RWPE2 (cell line): ENCODE results near the gene COL26A1.
"Not testable (repeated sequence)": the region's sequence is repeated elsewhere in the genome, so short reads cannot be mapped to it uniquely, and the experiment has no call there.

Source experiments
- ATAC-seq: fragments of 200-7000 bp; cut with Tn5 transposase; 3 replicates; pipeline ENCODE4 v1.9.1; 2021; ENCODE audit warnings: low read depth
- DNase-seq: peaks from one replicate; pipeline ENCODE4 v3.0.0-alpha.2; 2020; ENCODE audit warnings: low spot score
- H3K27ac ChIP-seq: fragments of 450-650 bp; 2 replicates; pipeline ENCODE4 v1.5.1; 2017; ENCODE audit warnings: mild to moderate bottlenecking; ENCODE audit not compliant: poor library complexity, severe bottlenecking
- H3K27me3 ChIP-seq: fragments of 250-450 bp; sonication (Bioruptor Pico); 2 replicates; pipeline ENCODE4 v1.5.1; 2021; ENCODE audit warnings: mild to moderate bottlenecking, moderate library complexity; ENCODE audit not compliant: insufficient read depth, poor library complexity, severe bottlenecking
- H3K36me3 ChIP-seq: fragments of 250-450 bp; sonication (Bioruptor Pico); 2 replicates; pipeline ENCODE4 v1.5.1; 2020; ENCODE audit warnings: low read depth, mild to moderate bottlenecking, moderate library complexity
- H3K4me1 ChIP-seq: fragments of 250-450 bp; sonication (Bioruptor Pico); 2 replicates; pipeline ENCODE4 v1.5.1; 2021; ENCODE audit warnings: mild to moderate bottlenecking, moderate library complexity; ENCODE audit not compliant: insufficient read depth, poor library complexity, severe bottlenecking
- H3K4me3 ChIP-seq: fragments of 250-450 bp; sonication (Bioruptor Pico); 2 replicates; pipeline ENCODE4 v1.5.1; 2021; ENCODE audit warnings: mild to moderate bottlenecking, moderate library complexity; ENCODE audit not compliant: severe bottlenecking
- H3K9me3 ChIP-seq: fragments of 250-450 bp; sonication (Bioruptor Pico); 2 replicates; pipeline ENCODE4 v1.5.1; 2021; ENCODE audit warnings: mild to moderate bottlenecking, moderate library complexity; ENCODE audit not compliant: severe bottlenecking
- TF ChIP-seq, protein P1 (sequence below): fragments of 450-650 bp; IDR thresholded peaks from one replicate; pipeline ENCODE4 v1.5.1; 2017; ENCODE audit warnings: mild to moderate bottlenecking, moderate library complexity; ENCODE audit not compliant: poor library complexity, severe bottlenecking

COL26A1 gene

DNA sequence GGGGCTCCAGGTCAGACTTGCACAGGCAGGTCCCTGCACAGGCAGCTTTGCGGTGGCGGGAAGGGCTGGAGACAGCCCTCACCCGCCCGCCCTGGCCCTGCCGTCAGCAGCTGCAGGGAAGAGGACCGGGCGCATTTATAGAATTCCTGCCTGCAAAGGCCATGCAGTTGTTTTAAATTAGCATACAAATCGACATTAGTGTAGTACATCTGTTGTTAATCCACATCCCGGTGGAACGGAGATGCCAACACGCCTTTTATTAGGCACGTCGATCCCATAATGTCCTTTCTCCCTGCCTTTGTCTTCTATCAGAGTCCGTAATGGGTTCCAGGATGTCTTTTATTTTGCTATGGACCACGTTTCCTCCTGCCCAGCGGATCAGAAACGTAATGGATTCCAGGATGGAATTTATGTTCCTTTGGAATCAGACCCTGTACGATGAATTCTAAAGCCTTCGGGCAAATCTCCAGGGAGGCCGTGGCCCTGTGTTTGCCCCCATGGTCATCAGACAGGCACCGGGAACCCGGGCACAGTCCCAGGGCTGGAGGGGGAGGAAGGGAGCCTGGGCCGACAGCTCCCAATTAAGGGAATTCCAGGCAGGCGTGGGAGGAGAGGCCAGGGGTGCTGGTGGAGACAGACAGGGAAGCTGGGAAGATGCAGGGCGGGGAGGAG lies 123.9 kb downstream of the COL26A1 start:
- no peak overlapping the region for H3K4me3 ChIP-seq
- DNase-seq (no peak), ATAC-seq (no peak)
- H3K27me3 ChIP-seq = no peaks in the 10 kb centered on the region
- H3K36me3 ChIP-seq = no peaks in the 10 kb centered on the region
- no peak overlapping the region for H3K27ac ChIP-seq
- no peaks in the 10 kb centered on the region for H3K4me1 ChIP-seq
- H3K9me3 ChIP-seq = no peaks in the 10 kb centered on the region
- TF ChIP-seq, protein P1, sequence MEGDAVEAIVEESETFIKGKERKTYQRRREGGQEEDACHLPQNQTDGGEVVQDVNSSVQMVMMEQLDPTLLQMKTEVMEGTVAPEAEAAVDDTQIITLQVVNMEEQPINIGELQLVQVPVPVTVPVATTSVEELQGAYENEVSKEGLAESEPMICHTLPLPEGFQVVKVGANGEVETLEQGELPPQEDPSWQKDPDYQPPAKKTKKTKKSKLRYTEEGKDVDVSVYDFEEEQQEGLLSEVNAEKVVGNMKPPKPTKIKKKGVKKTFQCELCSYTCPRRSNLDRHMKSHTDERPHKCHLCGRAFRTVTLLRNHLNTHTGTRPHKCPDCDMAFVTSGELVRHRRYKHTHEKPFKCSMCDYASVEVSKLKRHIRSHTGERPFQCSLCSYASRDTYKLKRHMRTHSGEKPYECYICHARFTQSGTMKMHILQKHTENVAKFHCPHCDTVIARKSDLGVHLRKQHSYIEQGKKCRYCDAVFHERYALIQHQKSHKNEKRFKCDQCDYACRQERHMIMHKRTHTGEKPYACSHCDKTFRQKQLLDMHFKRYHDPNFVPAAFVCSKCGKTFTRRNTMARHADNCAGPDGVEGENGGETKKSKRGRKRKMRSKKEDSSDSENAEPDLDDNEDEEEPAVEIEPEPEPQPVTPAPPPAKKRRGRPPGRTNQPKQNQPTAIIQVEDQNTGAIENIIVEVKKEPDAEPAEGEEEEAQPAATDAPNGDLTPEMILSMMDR = no peak

DNA sequence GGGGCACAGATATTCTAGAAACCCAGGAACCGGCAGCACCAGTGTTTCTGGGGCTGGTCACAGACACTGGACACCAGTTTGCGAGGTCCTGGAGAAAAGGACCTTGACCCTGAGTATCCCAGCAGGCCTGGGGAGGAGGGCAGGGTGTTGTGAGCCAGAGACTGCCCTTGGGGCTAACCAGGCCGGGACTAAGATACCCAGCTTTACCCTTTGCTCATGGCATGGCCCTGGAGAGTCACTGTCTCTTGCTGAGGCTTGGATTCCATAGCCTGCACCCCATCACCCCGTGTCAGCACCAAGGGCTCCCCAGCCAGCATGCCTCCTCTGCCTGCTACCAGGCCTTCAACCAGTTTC lies 124.4 kb downstream of the COL26A1 start:
- H3K9me3 ChIP-seq = no peaks in the 10 kb centered on the region
- no peak for ATAC-seq
- no peak for DNase-seq
- TF ChIP-seq, protein P1 = no peak
- no peak overlapping the region for H3K27ac ChIP-seq
- H3K27me3 ChIP-seq = no peaks in the 10 kb centered on the region
- no peak overlapping the region for H3K4me3 ChIP-seq
- H3K4me1 ChIP-seq = no peaks in the 10 kb centered on the region
- H3K36me3 ChIP-seq = no peaks in the 10 kb centered on the region

DNA sequence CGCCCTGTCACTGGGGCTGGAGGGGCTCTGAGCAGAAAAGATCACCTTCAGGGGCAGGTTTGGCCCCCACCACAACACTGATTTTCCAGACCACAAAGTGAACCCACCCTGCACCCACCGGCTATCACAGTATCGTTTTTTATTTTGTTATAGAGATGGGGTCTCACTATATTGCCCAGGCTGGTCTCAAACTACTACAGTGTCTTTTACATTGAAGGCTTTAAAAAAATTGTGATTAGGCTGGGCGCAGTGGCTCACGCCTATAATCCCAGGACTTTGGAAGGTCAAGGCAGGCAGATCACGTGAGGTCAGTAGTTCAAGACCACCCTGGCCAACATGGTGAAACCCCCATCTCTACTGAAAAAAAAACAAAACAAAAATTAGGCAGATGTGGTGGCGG lies 125.1 kb downstream of the COL26A1 start:
- Histone ChIP-seq H3K4me1 (no peaks in the 10 kb centered on the region), H3K36me3 (no peaks in the 10 kb centered on the region), H3K9me3 (no peaks in the 10 kb centered on the region), H3K27ac (no peak overlapping the region), H3K4me3 (no peak overlapping the region), H3K27me3 (no peaks in the 10 kb centered on the region)
- TF ChIP-seq, protein P1 = no peak
- ATAC-seq (no peak), DNase-seq (no peak)

DNA sequence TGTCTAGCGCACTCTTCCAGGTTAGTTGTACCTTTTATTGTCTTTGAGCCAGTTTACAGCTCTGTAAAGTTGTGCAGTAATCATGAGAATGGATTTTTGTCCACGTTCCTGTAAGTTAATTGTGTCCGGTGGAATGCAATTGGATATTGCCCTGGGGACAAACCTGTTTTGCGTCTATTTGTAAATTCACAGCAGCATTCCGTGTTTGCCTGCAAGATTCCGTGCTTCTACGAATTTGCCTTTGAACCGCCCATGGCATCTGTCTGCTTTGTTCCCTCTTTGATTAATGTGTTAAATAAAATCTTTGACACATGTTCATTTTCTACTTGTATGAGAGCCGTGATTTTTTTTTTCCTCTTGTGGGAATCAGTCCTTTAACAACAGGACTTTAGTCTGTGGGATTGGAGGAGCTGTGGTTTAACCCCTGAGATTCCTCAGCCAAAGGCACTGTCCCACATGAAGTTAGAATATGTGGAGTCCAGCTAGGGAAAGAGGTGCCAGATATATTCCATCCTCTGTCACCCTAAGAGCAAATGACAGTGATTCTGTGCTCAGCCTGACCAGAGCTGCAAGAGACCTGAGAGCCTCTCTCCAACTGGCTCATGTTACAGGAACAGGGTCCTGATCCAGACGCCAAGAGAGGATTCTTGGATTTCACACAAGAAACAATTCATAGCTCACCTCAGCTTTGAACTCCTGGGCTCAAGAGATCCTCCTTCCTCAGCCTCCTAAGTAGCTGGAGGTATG lies 126.3 kb downstream of the COL26A1 start:
- ATAC-seq (peak; percentile 42; the same call in 2 of the 3 replicates), DNase-seq (no peak)
- Histone ChIP-seq H3K4me1 (no peaks in the 10 kb centered on the region), H3K27ac (no peak overlapping the region), H3K36me3 (no peaks in the 10 kb centered on the region), H3K4me3 (no peak overlapping the region), H3K27me3 (no peaks in the 10 kb centered on the region), H3K9me3 (no peaks in the 10 kb centered on the region)
- TF ChIP-seq, protein P1 = no peak

DNA sequence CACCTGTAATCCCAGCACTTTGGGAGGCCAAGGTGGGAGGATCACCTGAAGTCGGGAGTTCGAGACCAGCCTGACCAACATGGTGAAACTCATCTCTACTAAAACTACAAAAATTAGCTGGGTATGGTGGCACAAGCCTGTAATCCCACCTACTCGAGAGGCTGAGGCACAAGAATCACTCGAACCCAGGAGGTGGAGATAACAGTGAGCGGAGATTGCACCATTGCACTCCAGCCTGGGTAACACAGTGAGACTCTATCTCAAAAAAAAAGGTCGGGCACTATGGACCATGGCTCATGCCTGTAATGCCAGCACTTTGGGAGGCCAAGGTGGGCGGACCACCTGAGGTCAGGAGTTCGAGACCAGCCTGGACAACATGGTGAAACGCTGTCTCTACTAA lies 127.8 kb downstream of the COL26A1 start:
- not testable (repeated sequence) for DNase-seq, ATAC-seq, H3K36me3 ChIP-seq, H3K4me3 ChIP-seq, H3K27me3 ChIP-seq, H3K9me3 ChIP-seq, H3K27ac ChIP-seq, H3K4me1 ChIP-seq

DNA sequence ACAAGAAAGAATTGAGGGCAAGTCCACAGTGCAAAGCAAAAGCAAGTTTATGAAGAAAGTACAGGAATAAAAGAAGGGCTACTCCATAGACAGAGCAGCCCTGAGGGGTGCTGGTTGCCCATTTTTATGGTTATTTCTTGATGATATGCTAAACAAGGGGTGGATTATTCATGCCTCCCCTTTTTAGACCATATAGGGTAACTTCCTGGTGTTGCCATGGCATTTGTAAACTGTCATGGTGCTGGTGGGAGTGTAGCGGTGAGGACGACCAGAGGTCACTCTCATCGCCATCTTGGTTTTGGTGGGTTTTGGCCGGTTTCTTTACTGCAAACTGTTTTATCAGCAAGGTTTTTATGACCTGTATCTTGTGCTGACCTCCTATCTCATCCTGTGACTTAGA lies 128.8 kb downstream of the COL26A1 start:
- not testable (repeated sequence) for H3K27me3 ChIP-seq, ATAC-seq, H3K9me3 ChIP-seq, H3K36me3 ChIP-seq, DNase-seq, H3K4me3 ChIP-seq, H3K27ac ChIP-seq, H3K4me1 ChIP-seq
